ENCODE data around the gene CCNB1IP1. TPM values are rescaled to one million over a fixed set of nuclear protein-coding genes. Genes with fewer than 3 reads are reported as not detected.

Gene CCNB1IP1
- total and polyA plus RNA-seq, 2 of the 8 experiments (the other 6 are each of a cell fraction or from before 2014, with no cell fraction given) = 173 to 277 TPM

DNA sequence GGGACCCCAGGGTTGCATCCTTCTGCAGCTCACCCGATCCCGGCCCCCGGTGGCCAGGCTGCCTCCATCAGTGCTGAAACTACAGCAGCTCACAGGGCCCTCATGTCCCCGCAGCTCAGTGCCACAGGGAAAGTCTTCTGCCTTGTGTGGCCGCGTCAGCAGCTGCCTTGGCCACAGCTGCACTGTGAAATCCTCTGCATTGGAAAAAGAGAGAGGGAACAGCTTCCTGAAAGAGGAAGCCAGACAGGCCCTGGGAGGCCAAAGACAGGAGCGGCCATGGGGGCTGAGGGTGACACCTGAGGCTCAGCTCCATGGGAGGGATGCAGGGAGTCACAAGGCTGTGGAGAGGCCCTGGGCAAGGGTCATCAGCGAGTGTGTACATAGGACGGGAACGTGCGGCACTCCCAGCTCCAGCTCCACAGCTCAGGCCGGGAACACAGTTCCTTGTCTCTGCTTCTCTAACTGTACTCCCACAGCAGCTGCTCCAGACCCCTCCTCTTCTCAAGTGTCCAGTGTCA is 43.1 kb upstream of the CCNB1IP1 start:
- no peak overlapping the region for H2AK5ac ChIP-seq (ENCODE audit: low read depth, low read length)
- no peak overlapping the region for H2AFZ ChIP-seq (ENCODE audit: low read length)
- POLR2A ChIA-PET (ENCODE audit: partially characterized antibody) = no interaction called here
- no peak overlapping the region for H3K18ac ChIP-seq (ENCODE audit: extremely low read depth, low read length)
- no peaks in the 10 kb centered on the region; the same call in 1 of the 2 replicates for H3K23me2 ChIP-seq (ENCODE audit: low read depth, low read length)
- H3K56ac ChIP-seq (replicated peaks; ENCODE audit: insufficient read length, low read depth, low read length) = no peak overlapping the region
- no peak overlapping the region for H2BK120ac ChIP-seq (replicated peaks; ENCODE audit: low read depth, low read length)
- H3K79me1 ChIP-seq (ENCODE audit: low read depth, low read length) = no peaks in the 10 kb centered on the region
- no peak overlapping the region for H3K4me2 ChIP-seq (ENCODE audit: insufficient read depth in 1 of 2, low read depth in 2 of 2, low read length in 2 of 2)
- H2BK20ac ChIP-seq (ENCODE audit: low read length) = no peak overlapping the region
- H3K27ac ChIP-seq (ENCODE audit: low read depth, low read length) = no peak overlapping the region
- DNase-seq (ENCODE audit: low read depth in 1 of 2, low spot score in 2 of 2) (no peak), FAIRE-seq (no peak)
- no peaks in the 10 kb centered on the region for H3K79me2 ChIP-seq (ENCODE audit: control insufficient read depth in 1 of 2, insufficient read depth in 2 of 2, low read length in 2 of 2)
- 95% methylated on average over 12 of the region's 12 CpGs; no CpG with 5 or more reads in 1 of the 2 experiments for WGBS, 2 experiments (ENCODE audit: extremely low coverage in 1 of 2, insufficient coverage in 1 of 2, insufficient read length in 1 of 2, insufficient replicate concordance in 2 of 2, low coverage in 1 of 2, low lambda C conversion rate in 2 of 2, missing lambda C conversion rate in 1 of 2)
- H3K27me3 ChIP-seq (replicated peaks in 1 of 4; ENCODE audit: control insufficient read depth in 3 of 4, extremely low read depth in 1 of 4, insufficient read depth in 3 of 4, low read length in 3 of 4) = no peaks in the 10 kb centered on the region
- H2BK12ac ChIP-seq (ENCODE audit: low read depth, low read length) = no peak overlapping the region
- H3K9ac ChIP-seq (replicated peaks in 1 of 4; ENCODE audit: extremely low read depth in 1 of 4, low read depth in 3 of 4, low read length in 3 of 4) = no peak overlapping the region
- no peak overlapping the region for H4K91ac ChIP-seq (replicated peaks; ENCODE audit: insufficient read length, low read length)
- CTCF ChIA-PET (ENCODE audit: partially characterized antibody) = interaction anchor here (0.6 to 1.7 kb wide), 2 partner anchors 39 to 246 kb away, joined by 3 to 7 read pairs; no protein-coding TSS in a partner anchor
- H2BK15ac ChIP-seq (ENCODE audit: low read length) = no peak overlapping the region
- H4K5ac ChIP-seq (ENCODE audit: insufficient read length, low read depth, low read length) = no peak overlapping the region
- H4K20me1 ChIP-seq (replicated peaks in 1 of 2; ENCODE audit: control insufficient read depth in 1 of 2, insufficient read depth in 2 of 2, low read length in 2 of 2) = peaks cover 2% of the 10 kb centered on the region in 2 experiments
- H3K9me3 ChIP-seq (ENCODE audit: insufficient read depth in 2 of 2, low read depth in 1 of 2, low read length in 1 of 2) = no peaks in the 10 kb centered on the region
- no peak overlapping the region for H3K4me3 ChIP-seq (ENCODE audit: extremely low read depth in 1 of 4, insufficient read depth in 2 of 4, low read depth in 3 of 4, low read length in 4 of 4)
- no peaks in the 10 kb centered on the region for H3K4me1 ChIP-seq (replicated peaks in 1 of 4; ENCODE audit: control insufficient read depth in 3 of 4, insufficient read depth in 4 of 4, low read length in 3 of 4)
- no peak overlapping the region for H2BK5ac ChIP-seq (ENCODE audit: low read depth, low read length)
- H3K14ac ChIP-seq (ENCODE audit: insufficient read length) = no peak overlapping the region
- no peak overlapping the region for H4K8ac ChIP-seq (ENCODE audit: extremely low read depth, insufficient read depth, low read length)
- H3K23ac ChIP-seq (ENCODE audit: insufficient read length) = no peak overlapping the region
- no peak overlapping the region for H3K4ac ChIP-seq (replicated peaks; ENCODE audit: insufficient read length, low read depth, low read length)
- TF ChIP-seq SUZ12 (IDR thresholded peaks at IDR 0.05; ENCODE audit: low read length) = no peak
- TF ChIP-seq CHD1 (IDR thresholded peaks at IDR 0.05; ENCODE audit: low read depth, low read length) = no peak
- no peak for TF ChIP-seq EZH2 (IDR thresholded peaks at IDR 0.05; ENCODE audit: low read depth, low read length, severe bottlenecking)
- TF ChIP-seq KDM1A (IDR thresholded peaks at IDR 0.05; ENCODE audit: borderline replicate concordance, low read length) = no peak
- no peak for TF ChIP-seq RXRA (IDR thresholded peaks at IDR 0.05; ENCODE audit: insufficient read depth, low read depth, low read length)
- TF ChIP-seq GABPA (IDR thresholded peaks at IDR 0.05; ENCODE audit: borderline replicate concordance, insufficient read depth, low read length) = no peak
- no peak for TF ChIP-seq SRF (IDR thresholded peaks at IDR 0.05; ENCODE audit: low read depth, low read length)
- peaks cover 2 to 21% (median 11%) of the 10 kb centered on the region in 4 experiments; a peak in 7 of 8 replicates for H3K36me3 ChIP-seq (ENCODE audit: control insufficient read depth in 2 of 4, insufficient read depth in 4 of 4, low read length in 3 of 4)
